ENCODE measurements around the gene CDKAL1. TPM values are rescaled to one million over a fixed set of nuclear protein-coding genes. Genes with fewer than 3 reads are reported as not detected.

CDKAL1 gene
- total RNA-seq, 1 experiment from 2014 or later = 24.4 TPM

DNA sequence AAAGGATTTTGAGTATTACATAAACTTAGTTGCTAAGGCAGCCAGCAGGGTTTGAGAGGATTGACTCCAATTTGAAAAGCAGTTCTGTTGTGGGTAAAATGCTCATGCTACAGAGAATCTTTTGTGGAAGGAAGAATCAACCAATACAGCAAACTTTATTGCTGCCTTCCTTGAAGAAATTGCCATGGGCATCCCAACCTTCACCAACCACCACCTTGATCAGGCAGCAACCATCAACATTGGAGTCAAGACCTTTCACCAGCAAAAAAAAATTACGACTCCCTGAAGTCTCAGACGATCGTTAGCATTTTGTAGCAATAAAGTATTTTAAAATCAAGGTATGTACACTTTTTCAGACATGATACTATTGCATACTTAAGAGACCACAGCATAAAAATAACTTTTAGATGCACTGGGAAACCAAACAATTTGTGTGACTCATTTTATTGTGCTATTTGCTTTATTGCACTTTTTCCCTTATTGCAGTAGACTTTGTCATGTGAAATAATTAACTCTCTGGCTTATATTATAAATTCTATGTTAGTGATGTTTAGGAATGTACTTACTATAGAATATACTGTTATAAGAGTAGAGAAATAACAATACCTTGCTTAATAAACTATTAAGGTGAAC is 390.8 kb downstream of the CDKAL1 start:
- DNase-seq = no peak
- Histone ChIP-seq H3K36me3 (replicated peaks; ENCODE audit: control insufficient read depth, insufficient read depth, low read length) (no peaks in the 10 kb centered on the region), H3K4me3 (ENCODE audit: insufficient read depth, low read depth, low read length) (no peak overlapping the region), H3K27me3 (ENCODE audit: control insufficient read depth, insufficient read depth, low read length) (no peaks in the 10 kb centered on the region)

DNA sequence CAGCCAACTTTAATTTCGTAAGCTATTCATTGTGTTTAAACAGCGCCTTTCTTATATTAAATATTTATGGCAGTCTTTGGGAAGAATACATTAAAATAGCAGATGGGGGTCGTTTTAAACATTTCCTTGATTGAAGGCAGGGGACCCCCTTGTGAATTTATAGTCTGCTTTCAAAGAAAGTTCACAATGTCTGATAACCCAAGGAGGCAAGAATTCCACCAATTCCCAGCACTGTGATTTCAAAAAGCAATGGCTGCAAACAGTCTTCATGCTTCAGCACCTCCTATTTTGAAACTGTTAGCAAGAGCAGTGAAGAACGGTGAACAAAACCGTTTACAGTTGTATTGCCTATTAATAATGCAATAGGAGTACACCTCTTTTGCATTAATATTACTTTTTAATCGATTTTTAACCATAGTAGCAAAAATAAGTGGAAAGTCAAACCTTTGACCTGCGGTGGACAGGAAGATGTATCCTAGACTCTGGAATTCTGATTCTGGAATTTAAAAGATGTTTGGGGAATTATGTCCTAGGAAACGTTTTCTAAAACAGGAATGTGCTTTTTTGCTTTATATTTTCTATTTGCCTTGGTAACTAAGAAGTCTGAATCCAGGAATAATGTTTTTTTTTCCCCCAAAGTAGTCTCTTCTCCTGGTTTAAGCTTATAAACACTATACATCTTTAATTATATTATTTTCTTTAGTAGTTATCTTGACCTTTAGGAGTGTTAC is 393.0 kb downstream of the CDKAL1 start:
- no peak for DNase-seq
- Histone ChIP-seq H3K4me3 (ENCODE audit: insufficient read depth, low read depth, low read length) (no peak overlapping the region), H3K27me3 (ENCODE audit: control insufficient read depth, insufficient read depth, low read length) (no peaks in the 10 kb centered on the region), H3K36me3 (replicated peaks; ENCODE audit: control insufficient read depth, insufficient read depth, low read length) (no peaks in the 10 kb centered on the region)

DNA sequence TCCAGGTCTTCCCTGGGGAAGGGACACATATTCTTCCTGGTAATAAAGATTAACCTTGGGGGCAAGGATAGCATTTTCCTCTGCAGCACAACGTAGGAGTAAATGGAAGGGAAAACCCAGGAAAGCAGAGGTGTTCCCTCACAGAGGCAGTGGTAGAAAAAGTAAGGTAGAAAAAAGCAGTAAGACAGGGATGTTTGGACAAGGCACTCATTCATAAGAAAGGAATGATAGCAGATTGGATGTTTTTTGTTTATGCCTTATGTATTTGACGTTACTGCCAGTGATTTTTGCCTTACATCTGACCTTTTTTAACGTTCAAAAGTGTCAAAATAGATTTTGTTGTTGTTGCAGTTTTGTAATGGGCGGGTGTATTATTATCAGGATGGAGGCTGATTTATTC is 395.0 kb downstream of the CDKAL1 start:
- Histone ChIP-seq H3K27me3 (ENCODE audit: control insufficient read depth, insufficient read depth, low read length) (no peaks in the 10 kb centered on the region), H3K4me3 (ENCODE audit: insufficient read depth, low read depth, low read length) (no peak overlapping the region), H3K36me3 (replicated peaks; ENCODE audit: control insufficient read depth, insufficient read depth, low read length) (no peaks in the 10 kb centered on the region)
- no peak for DNase-seq

DNA sequence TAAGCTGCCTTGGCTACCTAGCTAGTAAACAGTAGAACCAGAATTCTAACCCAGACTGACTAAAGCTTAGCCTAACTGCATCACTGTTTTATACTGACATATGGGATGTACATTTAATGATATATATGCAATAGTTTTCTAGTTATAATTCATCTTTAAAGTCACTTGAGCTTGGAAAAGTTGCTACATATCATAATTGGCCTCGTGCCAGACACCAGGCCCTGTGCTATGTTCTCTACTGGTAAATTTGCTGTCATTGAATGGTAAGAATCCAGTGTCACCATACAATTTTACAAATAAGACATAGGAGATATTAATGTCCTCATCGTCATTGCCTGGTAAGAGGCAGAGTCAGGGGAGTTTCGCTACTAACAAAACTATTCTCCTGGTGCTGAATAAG is 396.8 kb downstream of the CDKAL1 start:
- H3K36me3 ChIP-seq (replicated peaks; ENCODE audit: control insufficient read depth, insufficient read depth, low read length) = no peaks in the 10 kb centered on the region
- DNase-seq = no peak
- no peaks in the 10 kb centered on the region for H3K27me3 ChIP-seq (ENCODE audit: control insufficient read depth, insufficient read depth, low read length)
- no peak overlapping the region for H3K4me3 ChIP-seq (ENCODE audit: insufficient read depth, low read depth, low read length)

DNA sequence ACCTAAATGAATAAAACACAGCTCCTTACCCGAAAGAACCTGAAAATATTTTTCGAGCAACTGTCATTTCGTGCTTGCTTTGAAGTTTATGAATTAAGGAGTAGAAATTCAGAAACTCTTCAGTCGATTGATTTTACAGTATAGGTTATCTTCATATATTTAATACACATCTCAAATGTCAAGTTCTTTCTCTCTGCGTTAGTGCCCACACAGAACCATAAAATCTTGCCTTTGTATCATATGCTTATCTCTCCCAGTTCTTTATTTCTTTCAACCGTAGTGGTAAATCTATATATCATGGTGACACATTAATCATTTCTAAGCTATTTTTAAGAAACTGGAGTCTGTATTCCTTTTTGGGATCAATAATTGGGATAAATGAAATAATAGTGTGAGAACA is 397.5 kb downstream of the CDKAL1 start:
- Histone ChIP-seq H3K4me3 (ENCODE audit: insufficient read depth, low read depth, low read length) (no peak overlapping the region), H3K36me3 (replicated peaks; ENCODE audit: control insufficient read depth, insufficient read depth, low read length) (no peaks in the 10 kb centered on the region), H3K27me3 (ENCODE audit: control insufficient read depth, insufficient read depth, low read length) (no peaks in the 10 kb centered on the region)
- no peak for DNase-seq

DNA sequence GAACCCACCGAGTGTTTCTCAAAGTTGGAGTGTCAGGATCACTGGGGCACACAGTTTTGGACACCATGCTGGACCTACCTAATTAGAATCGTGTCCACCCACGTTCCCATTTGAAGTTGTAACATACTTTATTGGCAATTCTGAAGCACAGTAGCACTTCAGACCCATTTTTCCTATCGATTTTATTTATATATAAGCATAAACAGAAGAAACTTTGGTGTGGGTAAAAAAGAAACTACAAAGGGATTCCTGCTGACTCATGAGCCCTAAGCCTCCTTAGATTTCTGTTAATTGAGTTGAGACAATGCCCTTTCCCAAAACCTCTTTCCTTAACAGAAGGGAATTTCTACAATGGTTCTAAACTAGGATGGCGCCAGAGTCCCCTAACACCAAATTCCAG is 398.0 kb downstream of the CDKAL1 start:
- H3K36me3 ChIP-seq (replicated peaks; ENCODE audit: control insufficient read depth, insufficient read depth, low read length) = no peaks in the 10 kb centered on the region
- H3K4me3 ChIP-seq (ENCODE audit: insufficient read depth, low read depth, low read length) = no peak overlapping the region
- DNase-seq = no peak
- H3K27me3 ChIP-seq (ENCODE audit: control insufficient read depth, insufficient read depth, low read length) = no peaks in the 10 kb centered on the region

DNA sequence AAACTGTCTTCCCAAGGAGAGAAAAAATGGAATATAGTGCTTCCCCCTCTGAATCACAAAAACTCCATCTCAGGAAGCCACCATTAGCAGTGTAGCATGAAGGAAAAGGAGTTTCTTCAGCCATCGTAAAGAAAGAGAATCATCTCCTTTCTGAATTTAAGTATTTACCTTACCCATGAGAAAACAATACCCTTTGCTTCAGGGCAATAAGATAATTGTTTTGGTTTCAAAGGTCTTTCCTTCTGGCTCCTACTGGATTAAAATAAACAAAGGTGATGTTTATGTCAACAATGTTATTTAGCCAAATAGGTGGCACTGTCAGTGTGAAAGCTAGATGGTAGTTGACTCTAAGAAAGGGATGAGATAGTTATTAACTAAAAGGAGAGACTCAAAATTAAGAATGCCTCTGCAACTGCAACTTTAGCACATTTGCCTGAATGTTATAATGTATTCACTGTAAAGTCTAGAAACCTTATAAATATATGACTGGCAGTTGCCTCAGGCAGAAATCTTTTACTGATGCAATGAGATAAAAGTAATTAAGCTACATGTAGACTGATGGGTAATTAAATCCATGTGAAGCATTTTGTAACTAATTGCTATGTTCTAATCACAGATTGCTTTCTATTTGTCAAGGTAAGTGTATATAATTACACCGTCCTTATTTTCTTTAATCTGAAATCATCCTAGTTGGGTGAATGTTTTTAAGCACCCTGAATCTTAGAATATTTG is 399.0 kb downstream of the CDKAL1 start:
- no peaks in the 10 kb centered on the region for H3K36me3 ChIP-seq (replicated peaks; ENCODE audit: control insufficient read depth, insufficient read depth, low read length)
- H3K4me3 ChIP-seq (ENCODE audit: insufficient read depth, low read depth, low read length) = no peak overlapping the region
- no peaks in the 10 kb centered on the region for H3K27me3 ChIP-seq (ENCODE audit: control insufficient read depth, insufficient read depth, low read length)
- no peak for DNase-seq

DNA sequence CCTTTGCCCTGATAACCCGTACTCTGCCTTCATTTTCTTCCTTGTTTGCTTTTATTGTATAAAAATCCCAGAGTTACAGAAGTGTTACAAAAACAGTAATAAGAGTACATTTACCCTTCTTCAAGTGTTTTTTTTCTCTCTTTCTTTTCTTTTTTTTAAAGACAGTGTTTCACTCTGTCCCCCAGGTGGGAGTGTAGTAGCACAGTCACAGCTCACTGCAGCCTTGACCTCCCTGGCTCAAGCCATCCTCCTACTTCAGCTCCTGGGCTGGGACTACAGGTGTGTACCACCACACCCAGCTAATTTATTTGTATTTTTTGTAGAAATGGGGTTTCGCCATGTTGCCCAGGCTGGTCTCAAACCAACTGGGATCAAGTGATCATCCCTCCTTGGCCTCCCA is 402.7 kb downstream of the CDKAL1 start:
- no peaks in the 10 kb centered on the region for H3K27me3 ChIP-seq (ENCODE audit: control insufficient read depth, insufficient read depth, low read length)
- no peak overlapping the region for H3K4me3 ChIP-seq (ENCODE audit: insufficient read depth, low read depth, low read length)
- no peaks in the 10 kb centered on the region for H3K36me3 ChIP-seq (replicated peaks; ENCODE audit: control insufficient read depth, insufficient read depth, low read length)
- no peak for DNase-seq

DNA sequence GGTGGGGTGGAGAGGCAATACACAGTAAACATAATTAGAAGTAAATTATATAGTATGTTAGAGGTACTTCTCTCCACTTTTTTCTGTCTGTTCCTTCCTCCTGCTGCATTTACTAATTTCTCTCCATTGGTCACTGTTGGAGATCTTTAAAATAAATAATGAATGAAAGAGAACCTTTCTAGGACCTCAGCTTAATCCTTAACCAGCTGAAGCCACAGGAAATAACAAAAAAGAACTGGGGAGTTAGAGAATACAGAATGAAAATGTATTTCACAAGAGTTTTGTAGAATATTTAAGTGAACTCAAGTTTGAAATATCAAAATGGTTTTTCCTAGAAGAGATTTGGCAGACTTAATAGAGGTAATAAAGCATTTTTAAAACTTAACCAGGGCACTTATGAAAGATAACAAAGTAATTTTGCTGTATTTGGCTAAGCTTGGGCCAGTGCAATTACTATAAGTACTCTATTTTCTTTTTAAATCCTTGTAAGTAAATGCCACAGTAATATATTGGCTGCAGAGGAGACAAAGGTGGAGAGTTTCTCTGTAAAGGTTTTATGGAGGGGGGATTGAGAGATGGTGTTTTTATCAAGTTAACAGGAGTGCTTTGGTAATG is 405.0 kb downstream of the CDKAL1 start:
- H3K27me3 ChIP-seq (ENCODE audit: control insufficient read depth, insufficient read depth, low read length) = no peaks in the 10 kb centered on the region
- H3K4me3 ChIP-seq (ENCODE audit: insufficient read depth, low read depth, low read length) = no peak overlapping the region
- no peak for DNase-seq
- H3K36me3 ChIP-seq (replicated peaks; ENCODE audit: control insufficient read depth, insufficient read depth, low read length) = no peaks in the 10 kb centered on the region

DNA sequence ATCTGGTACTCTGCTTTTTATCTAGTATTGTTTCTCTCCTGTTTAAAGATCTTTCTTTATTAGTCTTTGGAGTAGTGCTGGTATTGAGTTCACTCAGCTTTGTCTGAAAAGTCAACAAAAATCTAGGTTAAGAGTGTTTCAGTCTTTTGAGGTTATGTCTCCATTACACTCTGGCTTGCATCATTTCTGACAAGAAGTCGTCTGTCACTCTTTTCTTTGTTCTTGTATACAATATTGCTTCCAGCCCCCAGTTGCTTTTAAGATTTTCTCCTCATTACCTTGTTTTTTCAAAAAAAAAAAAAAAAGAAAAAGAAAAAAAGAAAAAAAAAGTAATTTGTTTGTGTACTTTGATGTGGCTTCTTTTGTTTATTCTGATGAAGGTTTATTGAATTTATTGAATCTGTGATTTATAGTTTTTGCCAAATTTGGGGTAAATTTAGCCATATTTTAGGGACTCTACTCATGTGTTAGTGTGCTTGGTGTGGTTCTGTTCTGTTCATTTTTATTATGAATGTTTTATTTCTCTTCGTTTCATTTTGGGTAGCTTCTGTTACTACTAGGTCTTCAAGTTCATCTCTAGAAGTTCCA is 408.9 kb downstream of the CDKAL1 start:
- no peaks in the 10 kb centered on the region for H3K27me3 ChIP-seq (ENCODE audit: control insufficient read depth, insufficient read depth, low read length)
- H3K4me3 ChIP-seq (ENCODE audit: insufficient read depth, low read depth, low read length) = no peak overlapping the region
- no peaks in the 10 kb centered on the region for H3K36me3 ChIP-seq (replicated peaks; ENCODE audit: control insufficient read depth, insufficient read depth, low read length)
- no peak for DNase-seq

DNA sequence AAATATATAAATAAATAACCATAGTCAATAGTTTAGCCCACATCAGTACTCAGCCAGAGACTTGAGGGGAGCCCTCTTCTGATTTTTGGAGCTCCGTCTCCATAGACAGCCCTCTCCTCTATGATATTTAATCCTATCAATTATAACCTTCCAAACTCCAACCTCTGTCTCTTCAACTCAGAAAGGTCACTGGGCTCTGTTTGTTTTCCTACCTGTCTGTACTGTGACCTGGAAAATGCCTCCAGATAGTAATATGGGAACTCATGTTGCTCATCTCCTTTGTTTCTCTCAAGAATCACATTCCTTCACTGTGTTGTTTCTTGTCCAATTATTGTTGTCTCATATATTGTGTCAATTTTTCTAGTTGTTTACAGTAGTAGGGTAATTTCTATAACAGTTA is 409.7 kb downstream of the CDKAL1 start:
- DNase-seq = no peak
- no peak overlapping the region for H3K4me3 ChIP-seq (ENCODE audit: insufficient read depth, low read depth, low read length)
- no peaks in the 10 kb centered on the region for H3K27me3 ChIP-seq (ENCODE audit: control insufficient read depth, insufficient read depth, low read length)
- no peaks in the 10 kb centered on the region for H3K36me3 ChIP-seq (replicated peaks; ENCODE audit: control insufficient read depth, insufficient read depth, low read length)

DNA sequence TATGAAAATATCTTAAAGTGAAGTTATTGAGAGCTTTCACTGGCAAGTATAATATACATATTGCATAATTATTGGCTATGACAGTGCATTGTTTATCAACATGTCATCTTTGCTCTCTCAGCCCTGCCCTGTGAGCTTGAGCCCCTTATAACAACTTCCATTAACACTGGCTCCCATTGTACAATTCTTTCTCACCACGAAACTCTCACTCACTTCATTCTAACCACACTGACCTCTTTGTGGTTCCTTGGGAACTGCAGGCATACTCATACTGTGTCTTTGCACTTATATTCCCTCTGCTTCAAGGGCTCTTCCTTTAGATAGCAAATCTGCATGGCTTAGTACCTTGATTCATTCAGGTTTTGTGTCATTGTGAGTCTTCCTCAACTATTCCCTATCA is 411.8 kb downstream of the CDKAL1 start:
- Histone ChIP-seq H3K36me3 (replicated peaks; ENCODE audit: control insufficient read depth, insufficient read depth, low read length) (no peaks in the 10 kb centered on the region), H3K27me3 (ENCODE audit: control insufficient read depth, insufficient read depth, low read length) (no peaks in the 10 kb centered on the region), H3K4me3 (ENCODE audit: insufficient read depth, low read depth, low read length) (no peak overlapping the region)
- DNase-seq = peak; percentile 39

DNA sequence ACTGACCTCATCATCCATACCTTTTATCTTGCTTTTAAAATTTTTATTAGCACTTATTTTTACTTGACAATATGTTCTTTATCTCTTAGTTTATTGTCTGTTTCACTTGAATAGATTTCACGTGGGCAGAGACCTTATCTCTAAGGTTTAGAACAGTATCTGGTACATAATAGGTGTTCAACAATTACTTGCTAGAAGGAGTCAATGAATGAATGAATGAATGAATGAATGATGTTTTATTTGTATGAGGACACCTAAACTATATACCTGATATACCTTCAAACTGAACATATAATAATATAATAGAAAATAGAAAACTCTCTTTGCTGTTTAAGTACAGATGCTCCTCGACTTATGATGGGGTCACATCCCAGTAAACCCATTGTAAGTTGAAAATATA is 412.6 kb downstream of the CDKAL1 start:
- no peak overlapping the region for H3K4me3 ChIP-seq (ENCODE audit: insufficient read depth, low read depth, low read length)

DNA sequence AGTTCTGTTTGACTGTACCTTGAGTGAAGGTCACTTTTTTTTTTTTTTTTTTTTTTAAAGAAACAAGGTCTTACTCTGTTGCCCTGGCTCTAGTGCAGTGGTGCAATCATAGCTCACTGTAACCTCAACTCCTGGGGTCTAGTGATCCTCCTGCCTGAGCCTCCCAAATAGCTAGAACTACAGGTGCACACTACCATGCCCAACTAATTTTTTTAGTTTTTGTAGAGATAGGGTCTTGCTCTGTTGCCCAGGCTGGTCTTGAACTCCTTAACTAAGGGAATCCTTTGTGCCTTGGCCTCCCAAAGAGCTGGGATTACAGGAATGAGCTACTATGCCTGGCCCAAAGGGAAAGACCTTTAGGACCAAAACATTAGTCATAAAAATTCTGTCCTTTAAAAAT is 413.7 kb downstream of the CDKAL1 start:
- Histone ChIP-seq H3K4me3 (ENCODE audit: insufficient read depth, low read depth, low read length) (no peak overlapping the region), H3K27me3 (ENCODE audit: control insufficient read depth, insufficient read depth, low read length) (no peaks in the 10 kb centered on the region), H3K36me3 (replicated peaks; ENCODE audit: control insufficient read depth, insufficient read depth, low read length) (no peaks in the 10 kb centered on the region)
- no peak for DNase-seq

More for the DNA sequence above, 412.6 kb downstream of the CDKAL1 start:
- no peaks in the 10 kb centered on the region for H3K36me3 ChIP-seq (replicated peaks; ENCODE audit: control insufficient read depth, insufficient read depth, low read length)
- DNase-seq = no peak
- no peaks in the 10 kb centered on the region for H3K27me3 ChIP-seq (ENCODE audit: control insufficient read depth, insufficient read depth, low read length)

All from H7 (cell line).